Tibial nerve (tissue), 4 donors: ENCODE data around the gene FASLG.

ENCODE experiments used
- CTCF ChIP-seq, 5 experiments: fragments of 200-600 bp in 3 of 5; fragments of 450-650 bp in 2 of 5; sonication (generic) in 3 of 5; IDR thresholded peaks; one replicate each; pipeline ENCODE4 v1.5.1; 2016 to 2019; ENCODE audit warnings: antibody characterized with exemption in 5 of 5, mild to moderate bottlenecking in 3 of 5, moderate library complexity in 2 of 5
- EP300 ChIP-seq, 2 donors: sonication (generic); formaldehyde crosslinking; IDR thresholded peaks; one replicate each; pipeline ENCODE4 v1.6.1; 2017; ENCODE audit warnings: antibody characterized with exemption in 2 of 2, mild to moderate bottlenecking in 1 of 2
- POLR2A ChIP-seq, 2 donors: fragments of 450-650 bp; IDR thresholded peaks; one replicate each; pipeline ENCODE4 v1.6.1; 2017; ENCODE audit warnings: antibody characterized with exemption in 2 of 2, mild to moderate bottlenecking in 2 of 2, moderate library complexity in 2 of 2

- TF ChIP-seq CTCF (IDR thresholded peaks at IDR 0.05) (no peak), EP300 (IDR thresholded peaks at IDR 0.05) (no peak), POLR2A (IDR thresholded peaks at IDR 0.05) (no peak)
These were observed 2.2 kb downstream of the FASLG start for GRCh38 chr1:172661107-172661506.
